SK-MEL-5 (cell line): ENCODE data around the gene DTX3L. TPM values are rescaled to one million over a fixed set of nuclear protein-coding genes. Genes with fewer than 3 reads are reported as not detected.

Source experiments
- DNase-seq: peaks from one replicate; pipeline ENCODE4 v3.0.0-alpha.2; 2016; ENCODE audit warnings: low read depth, low spot score
- in situ Hi-C: cut with HindIII; loops from 2 replicates; pipeline ENCODE4 v1.10.0; 2016; ENCODE audit warnings: low sequenced_read_pairs, high pct_unique_total_duplicates, low pct_unique_long_range_greater_than_20kb
- polyA plus RNA-seq, 2 experiments: library from polyadenylated mRNA; depleted of rRNA; stranded (reverse); fragments of >200 nt; gene quantifications; 2 replicates each; pipeline ENCODE4 v1.2.3, GENCODE V29; 2015
- total RNA-seq: library from RNA; depleted of rRNA; stranded (reverse); fragments of >200 nt; shearing (Covaris generic); gene quantifications from 2 replicates; pipeline ENCODE4 v1.2.3, GENCODE V29; 2014; rRNA removed

The DTX3L gene
- total RNA-seq, result 32.3 and 32.4 TPM in 2 replicates
- polyA plus RNA-seq (2015; cell fraction: cytosol; rRNA removed), result 31.3 and 42.4 TPM in 2 replicates
- polyA plus RNA-seq (2015; cell fraction: nucleus; rRNA removed), result 14.9 and 17.6 TPM in 2 replicates

GRCh38 chr3:122564155-122564912 is at the start of gene DTX3L, which contains the start of gene PARP9:
TSS of gene DTX3L (plus strand) at chr3:122564338. CDS start at chr3:122564427, 89 bp downstream.
TSS of gene PARP9 (minus strand) at chr3:122564300. CDS start at chr3:122559620, 4,680 bp downstream.
- DNase-seq, result peak; percentile 80
- in situ Hi-C loops, result no loop called here

GRCh38 chr3:122515020-122515468 is 49.1 kb upstream of the DTX3L start:
- no peak for DNase-seq

GRCh38 chr3:122515870-122516269 is 48.3 kb upstream of the DTX3L start:
- no peak for DNase-seq
- in situ Hi-C loops, result no loop called here

More at GRCh38 chr3:122515020-122515468, 49.1 kb upstream of the DTX3L start:
- in situ Hi-C loops, result no loop called here

GRCh38 chr3:122516846-122517360 is 47.2 kb upstream of the DTX3L start:
- DNase-seq, result no peak
- in situ Hi-C loops, result no loop called here

GRCh38 chr3:122519693-122520092 is 44.4 kb upstream of the DTX3L start:
- in situ Hi-C loops, result no loop called here

GRCh38 chr3:122520861-122521260 is 43.3 kb upstream of the DTX3L start:
- in situ Hi-C loops, result no loop called here
- no peak for DNase-seq

More at GRCh38 chr3:122519693-122520092, 44.4 kb upstream of the DTX3L start:
- no peak for DNase-seq

- no peak for DNase-seq
- in situ Hi-C loops, result no loop called here
Observed at GRCh38 chr3:122523317-122523716, 40.8 kb upstream of the DTX3L start.

GRCh38 chr3:122530164-122530563 is 34.0 kb upstream of the DTX3L start:
- in situ Hi-C loops, result no loop called here
- DNase-seq, result no peak

- in situ Hi-C loops, result no loop called here
- DNase-seq, result no peak
Observed at GRCh38 chr3:122533480-122533879, 30.7 kb upstream of the DTX3L start.

- peak; percentile 68 for DNase-seq
- in situ Hi-C loops, result no loop called here
Observed at GRCh38 chr3:122533931-122534334, 30.2 kb upstream of the DTX3L start.

GRCh38 chr3:122535964-122536631 is 28.0 kb upstream of the DTX3L start:
- in situ Hi-C loops, result no loop called here

GRCh38 chr3:122536632-122537001 is 27.5 kb upstream of the DTX3L start:
- in situ Hi-C loops, result no loop called here
- no peak for DNase-seq

More at GRCh38 chr3:122535964-122536631, 28.0 kb upstream of the DTX3L start:
- DNase-seq, result no peak

- in situ Hi-C loops, result no loop called here
- no peak for DNase-seq
Observed at GRCh38 chr3:122538956-122539490, 25.1 kb upstream of the DTX3L start.

- in situ Hi-C loops, result no loop called here
- no peak for DNase-seq
Observed at GRCh38 chr3:122546151-122546550, 18.0 kb upstream of the DTX3L start.

- in situ Hi-C loops, result no loop called here
Observed at GRCh38 chr3:122548076-122548475, 16.1 kb upstream of the DTX3L start.

GRCh38 chr3:122548619-122549018 is 15.5 kb upstream of the DTX3L start:
- in situ Hi-C loops, result no loop called here
- DNase-seq, result no peak

More at GRCh38 chr3:122548076-122548475, 16.1 kb upstream of the DTX3L start:
- DNase-seq, result no peak

- in situ Hi-C loops, result no loop called here
- no peak for DNase-seq
Observed at GRCh38 chr3:122553171-122553570, 11.0 kb upstream of the DTX3L start.
